GM18498 (cell line): ENCODE measurements around the gene MIEN1.
"Not testable (repeated sequence)": the region's sequence is repeated elsewhere in the genome, so short reads cannot be mapped to it uniquely, and the experiment has no call there.

ENCODE experiments used
- ATAC-seq: cut with Tn5 transposase; IDR thresholded peaks from one replicate; pipeline ENCODE4 v1.9.1; 2021; ENCODE audit warnings: mild to moderate bottlenecking, moderate library complexity; ENCODE audit not compliant: unreplicated experiment

MIEN1 gene

GRCh38 chr17:39756380-39757079, 26.2 kb upstream of the MIEN1 start:
- ATAC-seq, result no peak

GRCh38 chr17:39755554-39756379, 25.4 kb upstream of the MIEN1 start:
- ATAC-seq, result peak; percentile 19

GRCh38 chr17:39754958-39755553, 24.7 kb upstream of the MIEN1 start:
- no peak for ATAC-seq

GRCh38 chr17:39754161-39754957, 24.0 kb upstream of the MIEN1 start:
- ATAC-seq, result peak; percentile 66

- ATAC-seq, result peak; percentile 31
These were observed 23.3 kb upstream of the MIEN1 start for GRCh38 chr17:39753514-39754160.

GRCh38 chr17:39752241-39752881, 22.0 kb upstream of the MIEN1 start:
- ATAC-seq, result no peak

GRCh38 chr17:39751637-39752036, 21.3 kb upstream of the MIEN1 start:
- no peak for ATAC-seq

- ATAC-seq, result no peak
These were observed 20.7 kb upstream of the MIEN1 start for GRCh38 chr17:39751016-39751543.

GRCh38 chr17:39750131-39751015, 20.0 kb upstream of the MIEN1 start:
- ATAC-seq, result no peak

- not testable (repeated sequence) for ATAC-seq
These were observed 18.2 kb upstream of the MIEN1 start for GRCh38 chr17:39748444-39749034.

- no peak for ATAC-seq
These were observed 17.4 kb upstream of the MIEN1 start for GRCh38 chr17:39747745-39748144.

GRCh38 chr17:39746145-39746461, 15.8 kb upstream of the MIEN1 start:
- ATAC-seq, result no peak

GRCh38 chr17:39745335-39746144, 15.2 kb upstream of the MIEN1 start:
- ATAC-seq, result no peak

GRCh38 chr17:39744836-39745215, 14.5 kb upstream of the MIEN1 start:
- ATAC-seq, result no peak

GRCh38 chr17:39744075-39744835, 13.9 kb upstream of the MIEN1 start:
- no peak for ATAC-seq

GRCh38 chr17:39742856-39743436, 12.6 kb upstream of the MIEN1 start:
- ATAC-seq, result no peak
